Aorta (tissue), 5 donors: ENCODE results near the gene TMA7B. TPM values are rescaled to one million over a fixed set of nuclear protein-coding genes. Genes with fewer than 3 reads are reported as not detected.

Experiments used
- ATAC-seq: fragments of 200-7000 bp; cut with Tn5 transposase; one replicate; pipeline ENCODE4 v1.9.1; 2022; ENCODE audit warnings: moderate library complexity; ENCODE audit not compliant: low FRiP score
- DNase-seq, 2 donors: peaks; one replicate each; pipeline ENCODE4 v3.0.0-alpha.2; 2020
- H3K27ac ChIP-seq, 2 donors: one replicate each; pipeline ENCODE4 v1.5.1; 2013; ENCODE audit warnings: low read length in 2 of 2, mild to moderate bottlenecking in 2 of 2, moderate library complexity in 2 of 2, control low read depth in 1 of 2, inconsistent platforms in 1 of 2, low read depth in 1 of 2
- H3K27me3 ChIP-seq, 2 donors: one replicate each; pipeline ENCODE4 v1.6.1; 2013; ENCODE audit warnings: control low read depth in 1 of 2, low read length in 1 of 2, mild to moderate bottlenecking in 1 of 2, moderate library complexity in 1 of 2; ENCODE audit not compliant: insufficient read depth in 2 of 2, control insufficient read depth in 1 of 2
- H3K36me3 ChIP-seq, 2 donors: one replicate each; pipeline ENCODE4 v1.6.1; 2013; ENCODE audit warnings: control low read depth in 1 of 2, low read length in 1 of 2, mild to moderate bottlenecking in 1 of 2; ENCODE audit not compliant: insufficient read depth in 2 of 2, control insufficient read depth in 1 of 2
- H3K4me1 ChIP-seq, 2 donors: one replicate each; pipeline ENCODE4 v1.6.1; 2013; ENCODE audit warnings: low read length in 2 of 2, control low read depth in 1 of 2, mild to moderate bottlenecking in 1 of 2, moderate library complexity in 1 of 2; ENCODE audit not compliant: insufficient read depth in 2 of 2, control insufficient read depth in 1 of 2
- H3K4me3 ChIP-seq, 2 donors: one replicate each; pipeline ENCODE4 v1.5.1; 2013; ENCODE audit warnings: low read length in 2 of 2, control low read depth in 1 of 2, mild to moderate bottlenecking in 1 of 2
- H3K9me3 ChIP-seq: one replicate; pipeline ENCODE4 v1.6.1; 2013; ENCODE audit warnings: mild to moderate bottlenecking, low read length; ENCODE audit not compliant: control insufficient read depth
- WGBS, 2 donors: extraction: QIAGEN DNeasy Blood & Tissue Kit; methylation state at CpG; one replicate each; pipeline ENCODE4 v1.1.7; 2013; 5-methylcytosine and 5-hydroxymethylcytosine counted together
- intact Hi-C, 2 donors: fragments of 100-400 bp; cut with DNase I; formaldehyde crosslinking; loops; one replicate each; pipeline versions ENCODE4 v1.14.2 to v1.15.0; 2022
- polyA plus RNA-seq, 2 donors: library from polyadenylated mRNA; stranded (reverse); fragments of 200-250 nt; gene quantifications; one replicate each; pipeline ENCODE4 v1.2.3, GENCODE V29; 2013
- total RNA-seq, 2 donors: library from RNA; stranded (reverse); fragmentation: NEBNext Ultra II Directional; extraction: Animal tissue kit (Norgen Biotek cat#: 25700); gene quantifications; one replicate each; pipeline ENCODE4 v1.2.1, GENCODE V29; 2021
- donor health status: healthy with polysubstance abuse.
- donor health status: Bipolar disorder and iron deficiency.
- donor health status: DM: no; HTN: no; CAD: no.
- donor health status: DM: no; HTN: no; CAD: no.
- donor health status: DM: yes; HTN: yes; CAD: no.

The TMA7B gene
- total and polyA plus RNA-seq, 4 donors: 0.39 to 0.42 TPM; not detected in 2

- no peaks in the 10 kb centered on the region for H3K4me1 ChIP-seq
- WGBS, 2 donors: 89 to 96% methylated on average over 2 of the region's 2 CpGs
- H3K36me3 ChIP-seq: no peaks in the 10 kb centered on the region
- intact Hi-C loops: no loop called here
- no peak overlapping the region for H3K4me3 ChIP-seq
- DNase-seq: no peak
- H3K9me3 ChIP-seq: no peaks in the 10 kb centered on the region
- ATAC-seq: no peak
- no peaks in the 10 kb centered on the region for H3K27me3 ChIP-seq
- H3K27ac ChIP-seq: no peak overlapping the region
Observed at GRCh38 chr22:39955675-39956074, 4.5 kb upstream of the TMA7B start.

DNA sequence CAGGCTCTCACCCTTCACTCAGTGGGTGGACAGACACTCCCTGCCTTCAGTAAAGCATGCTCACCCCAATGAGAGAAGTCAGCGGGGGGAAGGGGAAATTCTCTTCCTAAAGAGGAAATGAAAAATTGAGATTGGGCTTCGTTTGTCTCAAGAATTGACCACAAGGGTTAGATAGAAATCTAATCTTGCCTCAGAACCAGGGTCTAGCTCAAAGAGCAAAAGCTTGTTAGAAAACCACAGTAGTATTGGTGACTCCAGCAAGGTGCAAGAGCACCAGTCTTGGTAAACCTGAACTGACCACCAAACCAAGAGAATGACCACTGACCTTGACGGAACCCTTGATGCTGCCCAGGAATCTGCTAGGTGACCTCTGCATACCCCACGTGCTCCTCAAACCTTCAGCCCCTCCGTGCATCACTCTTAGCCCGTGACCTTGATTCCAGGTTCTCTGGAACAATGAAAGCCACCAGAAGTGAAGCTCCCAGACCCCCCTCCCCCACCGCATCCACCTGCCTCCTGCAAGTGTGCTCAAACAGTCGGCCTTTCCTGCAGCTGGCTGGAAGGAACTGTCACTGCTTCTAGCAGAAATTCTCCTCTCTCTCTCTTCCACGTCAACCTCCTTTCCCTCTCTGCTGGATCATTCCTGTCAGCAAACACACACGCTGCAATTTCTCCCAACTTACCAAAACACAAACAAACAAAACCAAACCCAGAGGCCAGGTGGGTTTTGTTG is 3.1 kb upstream of the TMA7B start:
- Histone ChIP-seq H3K4me1 (no peaks in the 10 kb centered on the region), H3K9me3 (no peaks in the 10 kb centered on the region), H3K36me3 (no peaks in the 10 kb centered on the region), H3K27ac (no peak overlapping the region), H3K4me3 (no peak overlapping the region), H3K27me3 (no peaks in the 10 kb centered on the region)
- 56 to 59% methylated on average over 10 of the region's 10 CpGs for WGBS, 2 donors
- intact Hi-C loops: no loop called here
- DNase-seq: no peak
- ATAC-seq: no peak

DNA sequence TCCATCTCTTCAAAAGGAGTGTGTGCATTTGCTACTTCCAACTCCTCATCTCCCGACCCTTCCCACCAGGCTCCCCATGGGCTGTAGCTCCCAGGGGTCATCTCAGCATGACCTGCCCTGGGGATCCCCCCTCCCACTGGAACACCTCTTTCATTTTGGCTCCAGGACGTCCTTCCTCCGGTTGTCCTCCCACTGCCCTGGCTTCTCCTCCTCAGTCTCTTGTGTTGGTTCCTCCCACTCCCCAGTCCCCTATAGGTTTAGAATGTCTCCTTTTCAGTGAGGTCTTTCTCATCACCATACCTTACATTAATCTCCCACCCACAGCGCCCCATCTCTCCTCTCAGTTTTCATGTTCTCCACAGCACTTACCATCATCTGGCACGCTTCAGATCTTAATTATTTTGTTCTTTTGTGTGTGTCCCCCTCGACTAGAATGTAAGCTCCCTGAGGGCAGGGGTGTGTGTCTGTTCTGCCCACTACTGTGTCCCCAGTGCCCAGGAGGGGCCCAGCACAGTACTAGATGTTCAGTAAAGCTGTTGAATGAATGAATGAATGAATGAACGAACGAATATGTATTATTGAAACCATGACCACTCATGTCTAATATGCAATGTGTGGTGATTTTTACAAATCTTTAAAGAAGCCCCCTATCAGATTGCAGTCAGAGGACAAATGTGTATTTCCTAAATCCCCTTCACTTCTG is 2.0 kb upstream of the TMA7B start:
- intact Hi-C loops: no loop called here
- ATAC-seq (no peak), DNase-seq (no peak)
- no peaks in the 10 kb centered on the region for H3K9me3 ChIP-seq
- 80 to 81% methylated on average over 8 of the region's 8 CpGs for WGBS, 2 donors
- no peak overlapping the region for H3K27ac ChIP-seq
- H3K36me3 ChIP-seq: no peaks in the 10 kb centered on the region
- H3K4me1 ChIP-seq: no peaks in the 10 kb centered on the region
- H3K4me3 ChIP-seq: no peak overlapping the region
- H3K27me3 ChIP-seq: no peaks in the 10 kb centered on the region

GRCh38 chr22:39958949-39959639 is 1.1 kb upstream of the TMA7B start:
- H3K4me1 ChIP-seq: no peaks in the 10 kb centered on the region
- H3K36me3 ChIP-seq: no peaks in the 10 kb centered on the region
- H3K9me3 ChIP-seq: no peaks in the 10 kb centered on the region
- DNase-seq: no peak
- no peaks in the 10 kb centered on the region for H3K27me3 ChIP-seq
- intact Hi-C loops: no loop called here
- no peak overlapping the region for H3K4me3 ChIP-seq
- no peak for ATAC-seq
- no peak overlapping the region for H3K27ac ChIP-seq
- WGBS, 2 donors: 70% methylated on average over 11 of the region's 11 CpGs

- WGBS, 2 donors: 77 to 81% methylated on average over 13 of the region's 13 CpGs
- H3K4me1 ChIP-seq: no peaks in the 10 kb centered on the region
- H3K27me3 ChIP-seq: no peaks in the 10 kb centered on the region
- H3K27ac ChIP-seq: no peak overlapping the region
- no peak overlapping the region for H3K4me3 ChIP-seq
- intact Hi-C loops: loop anchor here in 1 of 2 donors (1.0 kb wide), 1 partner anchor 16 kb away; no protein-coding TSS in a partner anchor
- H3K36me3 ChIP-seq: no peaks in the 10 kb centered on the region
- no peaks in the 10 kb centered on the region for H3K9me3 ChIP-seq
- ATAC-seq (no peak), DNase-seq (no peak)
Observed at GRCh38 chr22:39960791-39961746, 872 bp downstream of the TMA7B start.

- H3K27me3 ChIP-seq: no peaks in the 10 kb centered on the region
- WGBS, 2 donors: 89 to 90% methylated on average over 9 of the region's 9 CpGs
Observed at GRCh38 chr22:39962071-39962470, 1.9 kb downstream of the TMA7B start.

DNA sequence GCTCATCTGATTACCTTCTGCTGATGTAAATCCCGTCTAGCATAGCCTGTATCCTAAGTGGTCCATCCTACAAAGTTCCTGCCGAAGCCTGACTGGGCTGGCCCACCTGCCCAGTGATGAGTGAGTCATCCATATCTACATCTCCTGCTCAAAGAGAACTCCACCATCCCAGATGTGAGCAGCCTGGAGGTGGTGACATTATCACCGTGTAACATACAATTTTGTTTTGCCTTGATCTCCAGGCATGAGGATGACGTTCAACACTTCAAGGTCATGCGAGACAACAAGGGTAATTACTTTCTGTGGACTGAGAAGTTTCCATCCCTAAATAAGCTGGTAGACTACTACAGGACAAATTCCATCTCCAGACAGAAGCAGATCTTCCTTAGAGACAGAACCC is 5.6 kb downstream of the TMA7B start:
- intact Hi-C loops: no loop called here
- Histone ChIP-seq H3K27ac (no peak overlapping the region), H3K4me3 (no peak overlapping the region), H3K27me3 (no peaks in the 10 kb centered on the region), H3K36me3 (no peaks in the 10 kb centered on the region), H3K4me1 (no peaks in the 10 kb centered on the region), H3K9me3 (no peaks in the 10 kb centered on the region)
- ATAC-seq: no peak
- no peak for DNase-seq
- WGBS, 2 donors: 79 to 81% methylated on average over 5 of the region's 5 CpGs

More at GRCh38 chr22:39962071-39962470, 1.9 kb downstream of the TMA7B start:
- Histone ChIP-seq H3K4me1 (no peaks in the 10 kb centered on the region), H3K36me3 (no peaks in the 10 kb centered on the region), H3K9me3 (no peaks in the 10 kb centered on the region), H3K4me3 (no peak overlapping the region), H3K27ac (no peak overlapping the region)
- ATAC-seq (no peak), DNase-seq (no peak)
- intact Hi-C loops: no loop called here

DNA sequence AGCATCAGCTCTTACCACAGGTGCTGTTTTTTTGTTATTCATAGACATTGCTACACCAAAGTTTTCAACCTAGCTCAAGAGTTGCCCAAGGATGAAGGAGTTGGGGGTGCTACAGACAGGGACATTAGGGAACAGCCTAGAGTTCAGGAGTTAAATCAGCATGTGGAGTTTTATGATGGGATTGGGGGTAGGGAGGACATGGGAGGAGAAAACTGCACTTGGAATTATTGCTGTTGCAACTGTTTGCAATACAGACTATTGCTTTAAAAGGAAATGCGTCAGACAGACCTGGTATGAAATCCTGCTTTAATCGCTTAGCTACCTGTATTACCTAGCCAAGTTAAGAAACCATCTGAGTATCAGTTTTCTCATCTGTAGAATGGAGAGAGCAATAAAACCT is 6.3 kb downstream of the TMA7B start:
- intact Hi-C loops: no loop called here
- DNase-seq: no peak
- no peak for ATAC-seq
- Histone ChIP-seq H3K27ac (no peak overlapping the region), H3K27me3 (no peaks in the 10 kb centered on the region), H3K4me3 (no peak overlapping the region), H3K9me3 (no peaks in the 10 kb centered on the region), H3K36me3 (no peaks in the 10 kb centered on the region), H3K4me1 (no peaks in the 10 kb centered on the region)
- WGBS, 2 donors: 89 to 93% methylated on average over 2 of the region's 2 CpGs
